DND-41 (cell line): ENCODE results near the gene TRAPPC6A.

Experiments
- ATAC-seq: fragments of 200-7000 bp; cut with Tn5 transposase; 3 replicates; pipeline ENCODE4 v1.9.1; 2021; ENCODE audit warnings: low read depth; ENCODE audit not compliant: insufficient read depth
- DNase-seq: peaks from one replicate; pipeline ENCODE4 v3.0.0-alpha.2; 2020
- H2AFZ ChIP-seq: 2 replicates; pipeline ENCODE4 v1.6.0; 2012; ENCODE audit warnings: low read depth, low read length
- H3K27ac ChIP-seq: 2 replicates; pipeline ENCODE4 v1.5.1; 2012; ENCODE audit warnings: low read length, inconsistent platforms
- H3K27me3 ChIP-seq: fragments of 200-600 bp; sonication (generic); 2 replicates; pipeline ENCODE4 v1.6.0; 2012; ENCODE audit warnings: low read length, mild to moderate bottlenecking, inconsistent platforms; ENCODE audit not compliant: insufficient read depth, poor library complexity
- H3K36me3 ChIP-seq: 2 replicates; pipeline ENCODE4 v1.5.1; 2012; ENCODE audit warnings: low read length, inconsistent platforms; ENCODE audit not compliant: insufficient read depth
- H3K4me1 ChIP-seq: 2 replicates; pipeline ENCODE4 v1.5.1; 2012; ENCODE audit warnings: mild to moderate bottlenecking, low read length; ENCODE audit not compliant: insufficient read depth
- H3K4me2 ChIP-seq: 2 replicates; pipeline ENCODE4 v1.6.0; 2012; ENCODE audit warnings: mild to moderate bottlenecking, moderate library complexity, low read length, inconsistent platforms; ENCODE audit not compliant: insufficient read depth
- H3K4me3 ChIP-seq, 2 experiments: fragments of 200-600 bp in 1 of 2; shearing (Covaris generic) in 1 of 2; 2 replicates each; pipeline ENCODE4 v1.5.1; 2012 to 2016; ENCODE audit warnings: inconsistent platforms in 2 of 2, low read length in 2 of 2, mild to moderate bottlenecking in 2 of 2, low read depth in 1 of 2, moderate library complexity in 1 of 2
- H3K79me2 ChIP-seq: 2 replicates; pipeline ENCODE4 v1.6.0; 2012; ENCODE audit warnings: low read length, inconsistent platforms; ENCODE audit not compliant: insufficient read depth
- H3K9ac ChIP-seq: 2 replicates; pipeline ENCODE4 v1.6.0; 2012; ENCODE audit warnings: low read depth, mild to moderate bottlenecking, inconsistent platforms, low read length, moderate library complexity
- H3K9me3 ChIP-seq: 2 replicates; pipeline ENCODE4 v1.5.1; 2012; ENCODE audit warnings: low read length, moderate library complexity, mild to moderate bottlenecking, inconsistent platforms; ENCODE audit not compliant: insufficient read depth, severe bottlenecking
- H4K20me1 ChIP-seq: 2 replicates; pipeline ENCODE4 v1.6.0; 2012; ENCODE audit warnings: low read length; ENCODE audit not compliant: insufficient read depth
- EZH2 ChIP-seq: IDR thresholded peaks from 3 replicates; pipeline ENCODE4 v1.6.1; 2012; ENCODE audit warnings: borderline replicate concordance, low read depth, mild to moderate bottlenecking, moderate library complexity, low read length, inconsistent platforms; ENCODE audit not compliant: severe bottlenecking
- TF ChIP-seq, protein P1 (sequence below): IDR thresholded peaks from 2 replicates; pipeline ENCODE4 v1.5.1; 2012; ENCODE audit warnings: borderline replicate concordance, low read length, moderate library complexity, mild to moderate bottlenecking; ENCODE audit not compliant: poor library complexity, severe bottlenecking; ENCODE audit errors: extremely low read depth

TRAPPC6A gene

DNA sequence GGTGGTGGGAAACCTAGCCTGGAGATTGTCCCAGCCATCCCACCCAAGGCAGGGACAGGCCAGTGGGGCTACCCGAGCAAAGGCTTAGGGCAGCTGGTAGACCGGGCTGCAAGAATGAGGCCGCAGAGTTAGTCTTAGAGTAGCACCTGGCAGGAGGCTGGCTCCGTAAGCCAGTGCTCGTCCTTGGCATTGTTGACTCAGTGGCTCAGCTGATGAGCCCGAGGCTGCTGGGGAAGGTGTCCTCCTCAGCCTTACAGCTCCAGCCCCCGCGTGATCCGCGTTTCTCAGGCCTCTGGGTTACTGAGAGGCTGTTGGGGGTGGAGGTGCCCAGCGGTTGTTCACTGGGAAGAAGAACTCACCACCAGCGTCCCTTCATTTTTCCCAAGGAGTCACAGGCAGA, 60.4 kb downstream of the TRAPPC6A start:
- peaks cover 32% of the 10 kb centered on the region for H3K4me1 ChIP-seq
- H3K27ac ChIP-seq, result peak overlapping the region; percentile 74
- H3K36me3 ChIP-seq, result 0 out of 2 replicates have a peak, but pooled peaks cover 3% of the 10 kb centered on the region
- DNase-seq (no peak), ATAC-seq (no peak)
- TF ChIP-seq, protein P1, sequence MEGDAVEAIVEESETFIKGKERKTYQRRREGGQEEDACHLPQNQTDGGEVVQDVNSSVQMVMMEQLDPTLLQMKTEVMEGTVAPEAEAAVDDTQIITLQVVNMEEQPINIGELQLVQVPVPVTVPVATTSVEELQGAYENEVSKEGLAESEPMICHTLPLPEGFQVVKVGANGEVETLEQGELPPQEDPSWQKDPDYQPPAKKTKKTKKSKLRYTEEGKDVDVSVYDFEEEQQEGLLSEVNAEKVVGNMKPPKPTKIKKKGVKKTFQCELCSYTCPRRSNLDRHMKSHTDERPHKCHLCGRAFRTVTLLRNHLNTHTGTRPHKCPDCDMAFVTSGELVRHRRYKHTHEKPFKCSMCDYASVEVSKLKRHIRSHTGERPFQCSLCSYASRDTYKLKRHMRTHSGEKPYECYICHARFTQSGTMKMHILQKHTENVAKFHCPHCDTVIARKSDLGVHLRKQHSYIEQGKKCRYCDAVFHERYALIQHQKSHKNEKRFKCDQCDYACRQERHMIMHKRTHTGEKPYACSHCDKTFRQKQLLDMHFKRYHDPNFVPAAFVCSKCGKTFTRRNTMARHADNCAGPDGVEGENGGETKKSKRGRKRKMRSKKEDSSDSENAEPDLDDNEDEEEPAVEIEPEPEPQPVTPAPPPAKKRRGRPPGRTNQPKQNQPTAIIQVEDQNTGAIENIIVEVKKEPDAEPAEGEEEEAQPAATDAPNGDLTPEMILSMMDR, result no peak
- no peak for TF ChIP-seq EZH2
- H3K4me3 ChIP-seq, result no peak overlapping the region
- peaks cover 89% of the 10 kb centered on the region for H3K79me2 ChIP-seq
- no peaks in the 10 kb centered on the region for H3K27me3 ChIP-seq
- H2AFZ ChIP-seq, result no peak overlapping the region
- peak overlapping the region; percentile 41 for H3K4me2 ChIP-seq
- peaks cover 89% of the 10 kb centered on the region for H4K20me1 ChIP-seq
- H3K9me3 ChIP-seq, result no peaks in the 10 kb centered on the region
- H3K9ac ChIP-seq, result peak overlapping the region; percentile 22; the same call in 1 of the 2 replicates

DNA sequence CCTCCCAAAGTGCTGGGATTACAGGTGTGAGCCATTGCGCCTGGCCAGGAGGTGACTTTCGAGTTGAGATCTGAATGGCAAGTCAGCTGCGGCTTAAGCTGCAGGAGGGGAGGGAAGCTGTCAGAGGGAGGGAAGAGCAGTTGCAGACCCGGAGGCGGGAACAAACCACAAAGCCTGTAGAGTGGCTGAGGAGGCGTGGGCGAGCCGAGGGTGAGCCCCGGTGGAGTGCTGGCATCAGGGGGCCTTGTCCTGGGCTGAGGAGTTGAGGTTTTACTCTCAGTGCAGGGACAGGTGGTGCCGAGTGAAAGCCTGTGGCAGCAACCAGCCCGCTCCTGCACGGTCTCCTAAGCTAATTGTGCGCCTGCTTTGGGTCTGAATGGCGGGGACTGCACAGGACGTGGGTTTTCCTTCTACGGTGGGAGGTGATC, 60.9 kb downstream of the TRAPPC6A start:
- TF ChIP-seq, protein P1, result no peak
- TF ChIP-seq EZH2, result no peak

DNA sequence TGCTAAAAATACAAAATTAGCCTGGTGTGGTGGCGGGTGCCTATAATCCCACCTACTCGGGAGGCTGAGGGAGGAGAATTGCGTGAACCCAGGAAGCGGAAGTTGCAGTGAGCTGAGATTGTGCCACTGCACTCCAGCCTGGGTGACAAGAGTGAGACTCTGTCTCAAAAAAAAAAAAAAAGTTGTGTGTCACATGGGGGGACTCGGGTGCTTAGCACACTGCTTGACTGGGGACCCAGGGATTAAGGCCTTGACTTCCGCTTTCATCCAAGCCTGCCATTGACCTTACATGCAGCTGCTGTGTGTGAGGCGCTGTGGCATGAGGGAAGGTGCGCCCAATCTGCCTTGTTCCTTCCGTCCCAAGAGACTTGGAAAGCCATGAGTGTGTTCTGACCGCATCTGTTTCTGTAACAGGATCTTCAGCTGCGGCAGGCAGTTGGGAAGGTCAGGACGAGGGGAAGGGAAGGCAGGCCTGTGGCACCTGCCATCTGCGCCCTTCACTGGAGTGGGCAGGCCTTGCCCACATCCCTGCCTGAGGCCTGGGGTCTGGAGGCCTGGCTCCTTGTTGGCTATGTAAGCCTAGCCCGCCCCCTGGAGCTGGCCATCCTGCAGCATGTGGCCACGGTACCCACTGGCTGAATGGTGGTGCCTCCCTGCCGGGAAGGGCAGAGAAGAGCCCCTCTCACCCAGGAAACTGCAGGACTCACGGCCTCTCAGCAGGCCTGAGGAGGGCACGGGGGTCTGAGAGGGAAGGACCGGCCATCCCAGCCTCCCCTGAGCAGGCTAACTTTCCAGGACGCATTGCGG, 62.0 kb downstream of the TRAPPC6A start:
- Histone ChIP-seq H3K27me3 (no peaks in the 10 kb centered on the region), H4K20me1 (peaks cover 86% of the 10 kb centered on the region), H3K4me3 (no peak overlapping the region), H3K9me3 (no peaks in the 10 kb centered on the region), H3K9ac (no peak overlapping the region), H3K79me2 (peaks cover 88% of the 10 kb centered on the region), H3K27ac (peak overlapping the region; percentile 57), H3K4me2 (peak overlapping the region; percentile 41), H2AFZ (no peak overlapping the region), H3K36me3 (0 out of 2 replicates have a peak, but pooled peaks cover 3% of the 10 kb centered on the region), H3K4me1 (peaks cover 32% of the 10 kb centered on the region)
- no peak for ATAC-seq
- no peak for DNase-seq
- TF ChIP-seq, protein P1, result no peak
- no peak for TF ChIP-seq EZH2

More for the DNA sequence above, 60.9 kb downstream of the TRAPPC6A start:
- Histone ChIP-seq H4K20me1 (peaks cover 89% of the 10 kb centered on the region), H3K4me3 (no peak overlapping the region), H3K9me3 (no peaks in the 10 kb centered on the region), H3K36me3 (0 out of 2 replicates have a peak, but pooled peaks cover 3% of the 10 kb centered on the region), H3K27me3 (no peaks in the 10 kb centered on the region), H3K79me2 (peaks cover 89% of the 10 kb centered on the region), H2AFZ (no peak overlapping the region), H3K27ac (peak overlapping the region; percentile 74), H3K4me2 (peak overlapping the region; percentile 41), H3K4me1 (peaks cover 32% of the 10 kb centered on the region), H3K9ac (peak overlapping the region; percentile 22; the same call in 1 of the 2 replicates)
- ATAC-seq (peak; percentile 98), DNase-seq (peak; percentile 88)
